Measurements from ENCODE around the gene PPM1B. TPM values are rescaled to one million over a fixed set of nuclear protein-coding genes. Genes with fewer than 3 reads are reported as not detected.
A peak's percentile ranks its signal among the peaks of the same experiment; 100 is the strongest.

PPM1B gene
- total RNA-seq, 2 experiments from 2014 or later: 52.7 to 54.2 TPM

DNA sequence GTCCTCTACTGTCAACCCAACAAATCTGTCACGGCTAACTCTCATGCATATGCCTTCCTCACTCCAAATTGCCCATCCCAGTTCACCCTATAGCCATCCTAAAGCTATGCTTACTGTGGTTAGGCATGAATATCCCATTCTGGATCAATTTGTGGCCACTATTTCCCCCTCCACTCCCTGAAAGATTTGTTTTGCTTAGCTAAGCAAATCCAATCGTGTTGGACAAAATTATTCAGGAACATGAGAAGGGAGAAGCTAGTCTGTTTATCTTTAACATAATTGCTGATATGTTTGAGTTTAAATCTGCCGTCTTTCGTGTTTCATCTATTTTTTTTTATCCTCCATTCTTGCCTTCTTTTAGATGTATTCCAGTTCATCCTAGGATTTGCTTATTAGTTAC, 43.6 kb downstream of the PPM1B start:
- no peak for DNase-seq
- peaks cover 10% of the 10 kb centered on the region for H3K4me1 Mint-ChIP-seq
- ChIA-PET POLR2A (no interaction called here), CTCF (no interaction called here)
- peaks cover 49% of the 10 kb centered on the region for H3K36me3 Mint-ChIP-seq (ENCODE audit: low read depth)
- H3K9me3 Mint-ChIP-seq: no peaks in the 10 kb centered on the region
- no peak overlapping the region for H3K4me3 Mint-ChIP-seq
- no peak overlapping the region for H3K27ac Mint-ChIP-seq
- no peaks in the 10 kb centered on the region for H3K27me3 Mint-ChIP-seq

DNA sequence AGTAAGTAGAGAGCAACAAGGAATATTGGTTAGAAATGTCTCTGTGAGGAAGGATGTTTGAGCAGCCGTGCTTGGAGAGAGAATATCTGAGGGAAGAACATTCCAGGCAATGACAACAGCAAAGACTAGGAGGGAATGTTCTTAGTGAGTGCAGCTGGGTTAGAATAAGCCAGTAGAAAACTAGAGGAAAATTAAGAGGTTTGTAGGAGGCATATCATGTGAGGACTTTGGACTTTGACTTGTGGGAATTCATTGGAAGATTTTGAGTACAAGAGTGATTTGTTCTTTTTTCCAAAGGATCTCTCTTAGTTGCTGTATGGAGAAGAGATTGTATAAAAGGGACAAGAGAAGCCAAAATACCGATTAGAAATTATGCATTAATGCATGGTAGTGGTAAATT, 47.2 kb downstream of the PPM1B start:
- Mint-ChIP-seq H3K36me3 (ENCODE audit: low read depth) (peaks cover 45% of the 10 kb centered on the region), H3K4me3 (no peak overlapping the region), H3K27ac (no peak overlapping the region), H3K9me3 (no peaks in the 10 kb centered on the region), H3K4me1 (peaks cover 10% of the 10 kb centered on the region), H3K27me3 (no peaks in the 10 kb centered on the region)
- ChIA-PET CTCF (no interaction called here), POLR2A (no interaction called here)
- no peak for DNase-seq

DNA sequence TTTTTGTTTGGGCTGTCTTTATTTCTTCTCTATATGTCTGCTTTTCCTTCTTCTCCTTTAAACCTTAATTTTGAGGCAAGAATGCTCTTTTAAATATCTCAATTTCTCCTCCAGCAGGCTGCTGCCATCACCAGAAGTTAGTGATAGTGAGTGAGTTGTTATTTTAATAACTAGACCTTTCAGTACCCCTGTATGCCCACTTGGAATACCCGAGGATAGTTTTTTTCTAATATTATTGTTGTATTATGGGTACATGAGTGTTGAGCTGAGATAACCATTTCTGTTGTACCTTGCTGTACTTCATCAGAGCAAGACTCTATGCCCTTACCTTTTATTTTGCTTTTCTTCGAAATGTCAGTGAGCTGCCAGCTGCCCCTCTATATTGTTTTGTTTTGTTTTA, 50.1 kb downstream of the PPM1B start:
- Mint-ChIP-seq H3K4me1 (peaks cover 5% of the 10 kb centered on the region), H3K4me3 (no peak overlapping the region), H3K27ac (peak overlapping the region; percentile 68), H3K27me3 (no peaks in the 10 kb centered on the region), H3K36me3 (ENCODE audit: low read depth) (peaks cover 36% of the 10 kb centered on the region), H3K9me3 (no peaks in the 10 kb centered on the region)
- no peak for DNase-seq
- ChIA-PET CTCF (interaction anchor here (0.6 kb wide), 2 partner anchors 36 to 432 kb away, joined by 4 read pairs; no protein-coding TSS in a partner anchor), POLR2A (no interaction called here)

DNA sequence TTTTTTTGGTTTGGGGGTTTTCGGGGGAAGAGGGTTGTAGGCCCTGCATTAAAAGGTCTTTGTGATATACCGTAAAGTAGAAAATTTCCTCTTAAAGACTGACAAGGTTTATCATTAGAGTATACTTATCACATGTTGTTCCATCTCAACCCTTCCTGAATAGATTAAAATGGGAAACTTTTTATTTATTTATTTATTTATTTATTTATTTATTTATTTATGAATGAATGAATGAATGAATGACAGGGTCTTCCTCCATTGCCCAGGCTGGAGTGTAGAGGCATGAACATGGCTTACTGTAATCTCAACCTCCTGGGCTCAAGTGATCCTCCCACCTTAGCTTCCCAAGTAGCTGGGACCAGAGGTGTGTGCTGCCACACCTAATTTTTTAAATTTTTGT, 58.1 kb downstream of the PPM1B start:
- Mint-ChIP-seq H3K4me1 (no peaks in the 10 kb centered on the region), H3K27ac (no peak overlapping the region), H3K9me3 (no peaks in the 10 kb centered on the region), H3K4me3 (no peak overlapping the region), H3K36me3 (ENCODE audit: low read depth) (peaks cover 21% of the 10 kb centered on the region), H3K27me3 (no peaks in the 10 kb centered on the region)
- CTCF ChIA-PET: interaction anchor here (1.1 kb wide), 1 partner anchor 17 kb away, joined by 3 read pairs; no protein-coding TSS in a partner anchor
- DNase-seq: no peak
- POLR2A ChIA-PET: no interaction called here

DNA sequence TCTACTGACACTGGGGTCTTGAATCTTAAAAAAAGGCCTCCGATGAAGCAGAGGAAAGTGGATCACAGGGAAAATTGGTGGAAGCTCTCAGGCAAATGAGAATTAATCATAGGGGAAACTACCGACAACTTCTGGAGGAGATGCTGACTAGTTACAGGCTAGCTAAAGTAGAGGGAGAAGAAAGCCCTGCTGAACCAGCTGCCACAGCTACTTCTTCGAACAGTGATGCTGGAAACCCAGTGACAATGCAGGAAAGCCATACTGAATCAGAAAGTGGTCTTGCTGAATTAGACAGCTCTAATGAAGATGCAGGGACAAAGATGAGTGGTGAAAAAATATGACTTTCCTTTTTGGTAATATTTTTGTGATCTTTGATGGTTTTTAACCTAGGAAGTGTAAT, 61.7 kb downstream of the PPM1B start:
- no peak overlapping the region for H3K4me3 Mint-ChIP-seq
- no peaks in the 10 kb centered on the region for H3K27me3 Mint-ChIP-seq
- H3K36me3 Mint-ChIP-seq (ENCODE audit: low read depth): peaks cover 13% of the 10 kb centered on the region
- POLR2A ChIA-PET: no interaction called here
- CTCF ChIA-PET: no interaction called here
- H3K27ac Mint-ChIP-seq: no peak overlapping the region
- peaks cover 4% of the 10 kb centered on the region for H3K4me1 Mint-ChIP-seq
- DNase-seq: no peak
- no peaks in the 10 kb centered on the region for H3K9me3 Mint-ChIP-seq

DNA sequence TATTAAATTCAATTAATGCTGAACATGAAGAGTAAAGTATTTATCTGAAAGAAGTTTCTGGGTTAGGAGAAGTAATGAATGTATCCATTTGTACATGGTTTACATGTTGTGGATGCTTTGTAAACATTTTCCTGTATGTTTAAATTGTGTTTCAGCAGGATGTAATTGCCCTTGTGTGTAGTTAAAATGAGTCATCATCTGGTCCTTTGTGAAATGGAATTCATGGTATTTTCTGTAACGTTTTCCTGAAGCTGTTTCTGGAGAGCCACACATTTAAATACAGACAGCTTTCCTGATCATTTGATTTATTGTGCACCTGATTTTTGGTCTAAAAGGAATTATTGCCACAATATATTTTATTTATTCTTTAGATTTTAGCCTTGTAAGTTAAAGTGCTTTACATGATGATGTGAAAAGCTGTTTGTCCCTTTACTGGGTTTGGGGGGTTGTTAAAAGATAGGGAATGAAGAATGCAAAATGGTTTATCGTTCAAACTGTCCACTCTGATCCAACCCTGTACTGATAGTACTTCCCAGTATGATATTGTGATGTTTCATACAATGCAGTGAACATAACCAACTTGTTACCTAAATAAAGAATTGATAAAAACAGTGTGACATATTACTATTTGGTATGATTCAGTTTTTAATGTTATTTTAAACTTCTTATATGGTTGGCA, 64.9 kb downstream of the PPM1B start:
- ChIA-PET CTCF (no interaction called here), POLR2A (no interaction called here)
- H3K27ac Mint-ChIP-seq: no peak overlapping the region
- no peak overlapping the region for H3K4me3 Mint-ChIP-seq
- H3K27me3 Mint-ChIP-seq: no peaks in the 10 kb centered on the region
- DNase-seq: no peak
- no peaks in the 10 kb centered on the region for H3K9me3 Mint-ChIP-seq
- H3K4me1 Mint-ChIP-seq: peaks cover 19% of the 10 kb centered on the region
- peaks cover 12% of the 10 kb centered on the region for H3K36me3 Mint-ChIP-seq (ENCODE audit: low read depth)

DNA sequence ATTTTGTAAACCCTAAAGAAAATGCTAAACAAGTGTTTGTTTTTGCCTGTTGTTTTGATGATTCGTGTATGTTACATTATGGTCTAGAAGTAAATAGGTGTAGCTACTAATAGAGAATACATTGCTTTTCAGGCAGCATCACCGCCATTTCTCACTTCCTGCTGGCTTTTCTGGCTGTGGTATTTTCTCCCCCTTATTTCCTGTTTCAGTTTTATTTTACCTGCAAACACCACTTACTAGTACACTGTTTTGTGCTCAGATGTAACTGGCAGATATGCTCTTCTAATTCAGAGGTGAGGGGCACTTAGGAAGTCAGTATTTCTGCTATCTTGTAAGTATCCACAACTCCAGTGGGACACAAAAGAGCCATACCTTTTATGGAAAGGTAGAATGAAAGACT, 68.5 kb downstream of the PPM1B start:
- no peaks in the 10 kb centered on the region for H3K9me3 Mint-ChIP-seq
- POLR2A ChIA-PET: interaction anchor here (0.6 kb wide), 1 partner anchor 134 kb away, joined by 3 read pairs; no protein-coding TSS in a partner anchor
- H3K4me1 Mint-ChIP-seq: peaks cover 24% of the 10 kb centered on the region
- no peaks in the 10 kb centered on the region for H3K27me3 Mint-ChIP-seq
- H3K36me3 Mint-ChIP-seq (ENCODE audit: low read depth): peaks cover 3% of the 10 kb centered on the region
- peak overlapping the region; percentile 37 for H3K4me3 Mint-ChIP-seq
- H3K27ac Mint-ChIP-seq: peak overlapping the region; percentile 69
- CTCF ChIA-PET: no interaction called here
- peak; percentile 50 for DNase-seq

DNA sequence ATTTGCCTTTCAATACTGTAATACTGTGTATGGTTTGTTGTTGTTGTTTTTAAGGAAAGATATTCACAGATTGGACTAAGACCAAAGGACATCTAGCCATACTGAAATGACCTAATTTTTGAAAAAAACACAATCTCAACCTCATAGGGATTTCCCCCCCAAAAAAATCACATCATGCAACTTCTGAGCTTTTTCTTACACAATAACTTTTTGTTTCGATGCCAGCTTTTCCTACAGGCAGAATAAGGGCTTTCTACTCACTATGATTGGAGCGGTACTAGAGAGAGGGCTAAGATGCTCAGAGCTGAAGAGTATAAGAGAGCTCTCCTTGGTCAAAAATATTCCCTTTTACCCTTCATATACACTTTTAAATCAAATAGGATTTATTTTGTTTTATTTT, 74.2 kb downstream of the PPM1B start:
- no peak for DNase-seq
- H3K27ac Mint-ChIP-seq: no peak overlapping the region
- no peak overlapping the region for H3K4me3 Mint-ChIP-seq
- H3K36me3 Mint-ChIP-seq (ENCODE audit: low read depth): no peaks in the 10 kb centered on the region
- peaks cover 17% of the 10 kb centered on the region for H3K4me1 Mint-ChIP-seq
- peaks cover 1% of the 10 kb centered on the region for H3K27me3 Mint-ChIP-seq
- H3K9me3 Mint-ChIP-seq: no peaks in the 10 kb centered on the region
- ChIA-PET POLR2A (no interaction called here), CTCF (interaction anchor here (0.6 kb wide), 1 partner anchor 84 kb away, joined by 3 read pairs; no protein-coding TSS in a partner anchor)

DNA sequence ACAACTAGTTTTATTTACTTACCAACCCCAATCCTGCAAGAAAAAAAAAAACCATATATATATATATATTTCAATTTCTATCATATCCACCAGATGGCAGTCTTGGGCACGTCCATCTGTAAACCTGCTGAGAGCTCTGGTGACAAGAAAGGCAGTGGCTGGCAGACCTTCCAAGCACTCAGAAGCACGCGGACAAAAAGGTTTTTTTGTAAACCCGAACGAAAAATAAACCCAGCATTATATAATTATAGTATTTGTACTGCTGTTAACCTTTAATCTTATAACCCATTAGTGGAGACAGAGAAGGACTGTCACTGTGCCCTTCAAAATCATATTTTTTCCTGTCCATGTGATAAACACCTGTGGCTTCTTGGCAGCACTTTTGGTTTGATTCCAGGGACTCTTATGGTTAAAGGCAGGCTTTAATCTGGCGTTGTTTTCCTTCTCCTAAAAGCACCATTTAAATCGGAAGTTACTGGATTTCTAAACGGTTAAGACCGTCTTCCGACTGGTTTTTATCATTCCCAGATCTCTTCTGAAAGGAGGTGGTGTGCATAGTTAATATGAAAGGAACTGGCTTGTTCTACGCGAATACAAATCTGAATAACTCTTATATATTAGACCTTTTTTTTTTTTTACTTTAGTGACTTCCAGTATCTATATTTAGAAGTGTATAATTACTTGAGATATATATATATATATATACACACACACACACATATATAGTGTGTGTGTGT, 75.6 kb downstream of the PPM1B start:
- CTCF ChIA-PET: interaction anchor here (0.5 to 0.8 kb wide), 7 partner anchors 9 to 860 kb away, joined by 3 to 5 read pairs (median 3); partner anchors contain the start of genes CAMKMT and PREPL
- peak; percentile 70 for DNase-seq
- H3K9me3 Mint-ChIP-seq: no peaks in the 10 kb centered on the region
- H3K4me3 Mint-ChIP-seq: peak overlapping the region; percentile 64
- H3K27me3 Mint-ChIP-seq: peaks cover 1% of the 10 kb centered on the region
- H3K36me3 Mint-ChIP-seq (ENCODE audit: low read depth): no peaks in the 10 kb centered on the region
- H3K4me1 Mint-ChIP-seq: peaks cover 13% of the 10 kb centered on the region
- H3K27ac Mint-ChIP-seq: peak overlapping the region; percentile 54
- POLR2A ChIA-PET: no interaction called here

DNA sequence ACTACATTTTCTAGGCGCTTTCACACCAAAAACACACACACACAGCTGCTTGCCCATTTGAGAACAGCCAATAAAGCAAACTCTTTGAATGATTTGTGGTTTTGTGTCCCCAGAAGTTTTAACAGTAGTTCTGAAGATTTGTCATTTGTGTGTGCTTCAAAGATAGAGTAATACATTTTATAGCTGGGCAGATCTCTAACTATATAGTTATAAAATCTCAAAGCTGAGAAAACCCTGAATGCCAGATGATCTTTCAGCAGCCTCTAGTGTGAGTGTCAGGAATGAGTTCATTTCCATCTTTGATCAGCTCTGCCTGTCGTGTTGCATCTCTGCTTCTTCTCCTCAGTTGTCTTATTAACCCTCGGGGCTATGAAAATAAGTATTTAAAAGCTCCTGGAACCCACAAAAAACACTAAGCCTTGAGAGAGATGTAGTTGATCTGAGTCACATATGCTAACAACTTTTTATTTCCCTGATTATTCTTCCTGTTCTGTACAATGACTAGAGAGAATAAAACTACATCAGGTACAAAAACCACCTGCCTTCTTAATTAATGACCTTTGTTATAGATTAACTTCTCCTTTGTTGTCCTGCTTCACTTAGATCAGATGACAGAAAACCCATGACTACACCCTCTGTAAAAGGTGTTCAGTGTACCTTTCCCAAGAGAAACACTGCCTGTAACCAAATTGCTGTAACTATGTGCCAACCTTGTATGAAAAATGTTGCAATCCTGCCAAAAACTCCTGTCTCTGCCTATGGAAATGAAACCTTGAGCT, 76.6 kb downstream of the PPM1B start:
- no peaks in the 10 kb centered on the region for H3K9me3 Mint-ChIP-seq
- no peaks in the 10 kb centered on the region for H3K36me3 Mint-ChIP-seq (ENCODE audit: low read depth)
- DNase-seq: no peak
- peaks cover 10% of the 10 kb centered on the region for H3K4me1 Mint-ChIP-seq
- peaks cover 1% of the 10 kb centered on the region for H3K27me3 Mint-ChIP-seq
- H3K4me3 Mint-ChIP-seq: no peak overlapping the region
- POLR2A ChIA-PET: interaction anchor here (0.6 kb wide), 1 partner anchor 157 kb away, joined by 3 read pairs; no protein-coding TSS in a partner anchor
- H3K27ac Mint-ChIP-seq: no peak overlapping the region
- CTCF ChIA-PET: interaction anchor here (1.3 kb wide), 1 partner anchor 50 kb away, joined by 3 read pairs; no protein-coding TSS in a partner anchor

DNA sequence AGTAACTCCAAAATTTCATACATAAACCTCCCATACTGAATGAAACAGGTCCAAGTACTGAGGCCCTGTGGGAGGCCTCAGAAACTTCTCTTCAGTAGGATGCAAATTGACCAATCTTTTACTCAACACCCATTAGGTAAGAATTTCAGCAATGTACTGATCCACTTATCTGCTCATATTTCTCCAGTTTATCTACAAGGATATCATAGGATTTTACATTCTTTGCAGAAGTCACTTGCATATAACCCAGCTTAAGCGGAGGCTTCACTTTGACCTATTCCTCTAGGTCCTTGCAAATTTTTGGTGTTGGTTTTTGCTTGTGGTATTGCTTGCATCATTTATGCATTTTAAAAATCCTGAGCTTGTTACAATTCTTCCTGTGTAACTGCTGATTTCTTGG, 77.8 kb downstream of the PPM1B start:
- no peaks in the 10 kb centered on the region for H3K36me3 Mint-ChIP-seq (ENCODE audit: low read depth)
- POLR2A ChIA-PET: no interaction called here
- peaks cover 10% of the 10 kb centered on the region for H3K4me1 Mint-ChIP-seq

DNA sequence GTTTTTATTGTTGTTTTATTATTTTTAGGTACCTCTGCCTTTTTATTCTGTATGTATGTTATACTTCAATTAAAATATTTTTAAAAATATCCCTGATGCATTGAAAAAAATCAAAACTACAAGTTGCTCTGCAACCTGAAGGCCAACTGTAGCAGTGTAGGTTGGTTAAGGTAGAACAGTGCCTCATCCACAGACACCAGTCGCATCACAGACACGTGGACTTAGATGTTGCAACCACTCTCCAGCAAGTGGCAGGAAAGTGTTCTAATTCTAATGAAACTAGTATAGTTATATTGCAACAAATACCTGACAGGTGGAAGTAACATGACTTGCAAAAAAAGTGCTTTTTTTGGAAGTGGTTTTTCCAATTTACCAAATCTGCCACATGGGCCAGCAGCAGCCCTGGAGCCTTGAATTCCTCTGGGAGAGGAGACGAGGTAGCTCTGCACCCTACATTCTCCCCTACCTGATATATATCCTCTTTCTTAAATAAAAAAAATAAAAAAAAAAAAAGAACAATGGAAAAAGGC, 78.2 kb downstream of the PPM1B start:
- Mint-ChIP-seq H3K4me1 (peaks cover 10% of the 10 kb centered on the region), H3K27ac (no peak overlapping the region), H3K36me3 (ENCODE audit: low read depth) (no peaks in the 10 kb centered on the region), H3K27me3 (peaks cover 1% of the 10 kb centered on the region), H3K9me3 (no peaks in the 10 kb centered on the region), H3K4me3 (no peak overlapping the region)
- ChIA-PET POLR2A (no interaction called here), CTCF (no interaction called here)
- no peak for DNase-seq

More for the DNA sequence above, 77.8 kb downstream of the PPM1B start:
- peaks cover 1% of the 10 kb centered on the region for H3K27me3 Mint-ChIP-seq
- DNase-seq: no peak
- no peak overlapping the region for H3K27ac Mint-ChIP-seq
- CTCF ChIA-PET: interaction anchor here (0.6 kb wide), 1 partner anchor 34 kb away, joined by 4 read pairs; no protein-coding TSS in a partner anchor
- H3K4me3 Mint-ChIP-seq: no peak overlapping the region
- H3K9me3 Mint-ChIP-seq: no peaks in the 10 kb centered on the region
